ENCODE measurements around the gene ACADS. TPM values are rescaled to one million over a fixed set of nuclear protein-coding genes. Genes with fewer than 3 reads are reported as not detected.

The ACADS gene
- total and polyA plus RNA-seq, 9 of the 15 experiments (the other 6 are each of a cell fraction or from before 2014, with no cell fraction given), result 0.06 to 20.3 (median 8.8) TPM

- TF ChIP-seq ZBTB5 (IDR thresholded peaks at IDR 0.05) (no peak), THRB (CRISPR knock-in tag; conservative IDR thresholded peaks at IDR 0.05) (no peak), GATAD2B (IDR thresholded peaks at IDR 0.05; ENCODE audit: borderline replicate concordance) (no peak), SLC30A9 (CRISPR knock-in tag; IDR thresholded peaks at IDR 0.05) (no peak), PTTG1 (tag; IDR thresholded peaks at IDR 0.05; ENCODE audit: low read depth) (no peak), ID3 (CRISPR knock-in tag; IDR thresholded peaks at IDR 0.05) (no peak), ID3 (tag; IDR thresholded peaks at IDR 0.05) (no peak), POLR2B (IDR thresholded peaks at IDR 0.05; ENCODE audit: low read depth, partially characterized antibody) (peak; percentile 62), SRSF9 (IDR thresholded peaks at IDR 0.05; ENCODE audit: borderline replicate concordance, low read depth, low read length) (no peak), KLF6 (CRISPR knock-in tag; IDR thresholded peaks at IDR 0.05; ENCODE audit: borderline replicate concordance) (no peak), ZBTB43 (CRISPR knock-in tag; IDR thresholded peaks at IDR 0.05) (no peak), TCF7 (IDR thresholded peaks at IDR 0.05; ENCODE audit: borderline replicate concordance) (no peak), MYNN (IDR thresholded peaks at IDR 0.05) (no peak), MYNN (CRISPR knock-in tag; IDR thresholded peaks at IDR 0.05) (no peak), ZNF318 (IDR thresholded peaks at IDR 0.05; ENCODE audit: borderline replicate concordance in 1 of 2, low read depth in 1 of 2) (no peak)
These were observed 39.4 kb upstream of the ACADS start (continued) for GRCh38 chr12:120686151-120686689.

Data from K562 (cell line).